HepG2 (cell line): ENCODE measurements around the gene ZNF239. TPM values are rescaled to one million over a fixed set of nuclear protein-coding genes. Genes with fewer than 3 reads are reported as not detected.

Experiments used
- ATAC-seq: fragments of 200-7000 bp; cut with Tn5 transposase; 3 replicates; pipeline ENCODE4 v1.9.1; 2020; ENCODE audit warnings: mild to moderate bottlenecking, moderate library complexity
- BruUV-seq: library from RNA; stranded (reverse); fragments of 400-500 nt; replicated peaks from 2 replicates; lab custom pipeline; 2021; lab: Mats Ljungman, UMichigan
- CTCF ChIA-PET: fragments of 300-600 bp; formaldehyde crosslinking; extraction: SDS; loops from one replicate; lab custom pipeline; 2021; ENCODE audit warnings: low total read pairs, inconsistent platforms, low intra/inter-chr PET ratio; lab: Yijun Ruan, JAX
- POLR2A ChIA-PET: fragments of 350-600 bp; sonication (Branson Sonifier 250); formaldehyde crosslinking; loops from one replicate; lab custom pipeline; 2020; ENCODE audit warnings: antibody characterized with exemption, inconsistent platforms; lab: Yijun Ruan, JAX
- DNase-seq: peaks from one replicate; pipeline ENCODE4 v3.0.0-alpha.2; 2015; ENCODE audit warnings: low spot score
- FAIRE-seq: peaks from 3 replicates; lab custom pipeline; 2011; peaks lifted over from hg19 to GRCh38; lab: Jason Lieb, UNC
- H2AFZ ChIP-seq: one replicate; pipeline ENCODE4 v1.6.1; 2011; ENCODE audit warnings: low read length, inconsistent platforms
- H3K27ac ChIP-seq: fragments of 300-600 bp; 3 replicates; pipeline ENCODE4 v1.8.0; 2011; ENCODE audit warnings: mixed run types, mild to moderate bottlenecking, mixed read lengths, low read length, inconsistent platforms; ENCODE audit not compliant: insufficient read depth; ENCODE audit errors: extremely low read length
- H3K27me3 ChIP-seq, 2 experiments: fragments of 200-600 bp in 1 of 2; 2 replicates in 1 of 2; 3 replicates in 1 of 2; pipeline versions ENCODE4 v1.6.0 to v1.8.0; 2011; ENCODE audit warnings: low read length in 2 of 2, mild to moderate bottlenecking in 2 of 2, moderate library complexity in 2 of 2, inconsistent platforms in 1 of 2; ENCODE audit not compliant: insufficient read depth in 2 of 2, control insufficient read depth in 1 of 2
- H3K36me3 ChIP-seq, 2 experiments: fragments of 200-600 bp in 1 of 2; replicated peaks in 1 of 2; 2 replicates in 1 of 2; 3 replicates in 1 of 2; pipeline versions ENCODE4 v1.5.1 to v1.8.0; 2011; ENCODE audit warnings: low read length in 2 of 2, inconsistent platforms in 1 of 2; ENCODE audit not compliant: insufficient read depth in 2 of 2, control insufficient read depth in 1 of 2
- H3K4me1 ChIP-seq: 2 replicates; pipeline ENCODE4 v1.5.1; 2012; ENCODE audit warnings: low read length, inconsistent platforms; ENCODE audit not compliant: insufficient read depth
- H3K4me2 ChIP-seq: 2 replicates; pipeline ENCODE4 v1.6.0; 2011; ENCODE audit warnings: low read depth, low read length, inconsistent platforms
- H3K4me3 ChIP-seq, 3 experiments: fragments of 200-600 bp in 1 of 3; sonication (generic), shearing (Covaris generic) in 1 of 3; replicated peaks in 1 of 3; 2 replicates each; pipeline ENCODE4 v1.5.1; 2011 to 2016; ENCODE audit warnings: low read length in 3 of 3, inconsistent platforms in 2 of 3, low read depth in 2 of 3, mild to moderate bottlenecking in 2 of 3, control low read depth in 1 of 3, mixed read lengths in 1 of 3; ENCODE audit not compliant: insufficient read depth in 1 of 3
- H3K79me2 ChIP-seq: one replicate; pipeline ENCODE4 v1.6.1; 2011; ENCODE audit warnings: low read length, inconsistent platforms; ENCODE audit not compliant: insufficient read depth
- H3K9ac ChIP-seq: 2 replicates; pipeline ENCODE4 v1.6.0; 2011; ENCODE audit warnings: mild to moderate bottlenecking, low read depth, low read length, inconsistent platforms; ENCODE audit not compliant: insufficient read depth
- H3K9me3 ChIP-seq: 2 replicates; pipeline ENCODE4 v1.5.1; 2012; ENCODE audit warnings: mild to moderate bottlenecking, low read length
- H4K20me1 ChIP-seq: 2 replicates; pipeline ENCODE4 v1.6.0; 2011; ENCODE audit warnings: inconsistent platforms, mild to moderate bottlenecking, low read length, moderate library complexity; ENCODE audit not compliant: insufficient read depth
- ETV6 ChIP-seq: sonication (generic); formaldehyde crosslinking; conservative IDR thresholded peaks from 2 replicates; pipeline ENCODE4 v1.4.0; 2020; ENCODE audit warnings: missing genetic modification reagents
- MAF1 ChIP-seq: sonication (generic); formaldehyde crosslinking; IDR thresholded peaks from 2 replicates; pipeline ENCODE4 v1.5.0; 2020; ENCODE audit warnings: missing genetic modification reagents, borderline replicate concordance
- SRSF9 ChIP-seq: fragments of 200-400 bp; formaldehyde crosslinking; IDR thresholded peaks from 2 replicates; pipeline ENCODE4 v1.6.1; 2018; ENCODE audit warnings: borderline replicate concordance, mild to moderate bottlenecking, low read depth, low read length; ENCODE audit not compliant: insufficient read depth, poor library complexity, severe bottlenecking
- ZNF10 ChIP-seq: sonication (generic); formaldehyde crosslinking; IDR thresholded peaks from 2 replicates; pipeline ENCODE4 v1.4.0; 2020; ENCODE audit warnings: mild to moderate bottlenecking, low read depth, missing genetic modification reagents, borderline replicate concordance
- ZNF274 ChIP-seq: sonication (generic); formaldehyde crosslinking; IDR thresholded peaks from 2 replicates; pipeline ENCODE4 v1.5.1; 2020; ENCODE audit warnings: mild to moderate bottlenecking, missing genetic modification reagents
- WGBS: methylation state at CpG from one replicate; pipeline ENCODE4 v1.1.6; 2017; ENCODE audit warnings: low lambda C conversion rate; 5-methylcytosine and 5-hydroxymethylcytosine counted together
- in situ Hi-C: cut with HindIII; loops from 2 replicates; pipeline ENCODE4 v1.10.0; 2017; ENCODE audit warnings: low pct_unique_long_range_greater_than_20kb; ENCODE audit not compliant: extremely low pct_ligation_motif_present
- intact Hi-C: fragments of 100-400 bp; cut with micrococcal nuclease; formaldehyde crosslinking; loops from one replicate; pipeline ENCODE4 v1.10.0; 2022; ENCODE audit not compliant: unreplicated experiment
- polyA plus RNA-seq, 8 experiments: library from polyadenylated mRNA; depleted of rRNA in 3 of 8; stranded (reverse) in 7 of 8; unstranded in 1 of 8; fragments of >200 nt; fragmentation: Illumina TruSeq in 4 of 8; extraction: Trizol in 4 of 8; gene quantifications; 2 replicates each; pipeline versions ENCODE4 v1.2.1 to v1.2.3, GENCODE V29; 2011 to 2016; ENCODE audit warnings: low read depth in 4 of 8, missing spikeins in 1 of 8, mixed read lengths in 1 of 8; ENCODE audit not compliant: insufficient read depth in 1 of 8
- total RNA-seq, 5 experiments: library from RNA; depleted of rRNA; stranded (reverse); fragments of >200 nt; fragmentation: Illumina TruSeq; extraction: Trizol; gene quantifications; 2 replicates each; pipeline ENCODE4 v1.2.3, GENCODE V29; 2016; ENCODE audit warnings: low read depth in 1 of 5

The ZNF239 gene
- total and polyA plus RNA-seq, 2 of the 13 experiments (the other 11 are each of a cell fraction or from before 2014, with no cell fraction given), result 0.05 TPM; not detected in 1

- Histone ChIP-seq H3K9ac (no peak overlapping the region), H3K4me3 (no peak overlapping the region), H3K79me2 (no peaks in the 10 kb centered on the region), H2AFZ (no peak overlapping the region), H4K20me1 (no peaks in the 10 kb centered on the region), H3K36me3 (no peaks in the 10 kb centered on the region), H3K4me2 (no peak overlapping the region), H3K27ac (no peak overlapping the region), H3K27me3 (no peaks in the 10 kb centered on the region), H3K4me1 (no peaks in the 10 kb centered on the region), H3K9me3 (peaks cover 61% of the 10 kb centered on the region)
- WGBS, result 0% methylated on average over 1 of the region's 1 CpG
- ChIA-PET POLR2A (no interaction called here), CTCF (no interaction called here)
- ATAC-seq (no peak), FAIRE-seq (no peak), DNase-seq (no peak)
- TF ChIP-seq MAF1 (no peak), SRSF9 (no peak), ETV6 (no peak), ZNF274 (CRISPR knock-in tag) (peak; percentile 98; the same call in 1 of the 2 replicates), ZNF10 (no peak)
- intact Hi-C loops (no loop called here), in situ Hi-C loops (no loop called here)
- BruUV-seq, result no TSS peak
These were observed 49.8 kb downstream of the ZNF239 start for GRCh38 chr10:43524434-43525247.

Other genes with a start within 250 kb of the ZNF239 start
- gene FXYD4, start 203.0 kb downstream of the ZNF239 start, total RNA-seq (2016; rRNA removed; fragmentation: Illumina TruSeq; extraction: Trizol), result not detected in 2 replicates
- not detected in 2 replicates for gene FXYD4, start 203.0 kb downstream of the ZNF239 start, polyA plus RNA-seq (2011; rRNA removed)
- 308 and 449 TPM in 2 replicates for gene HNRNPF, start 165.4 kb downstream of the ZNF239 start, total RNA-seq (2016; rRNA removed; fragmentation: Illumina TruSeq; extraction: Trizol)
- 166 and 177 TPM in 2 replicates for gene HNRNPF, start 165.4 kb downstream of the ZNF239 start, polyA plus RNA-seq (2011; rRNA removed)
- gene ZNF487, start 137.5 kb downstream of the ZNF239 start, total RNA-seq (2016; rRNA removed; fragmentation: Illumina TruSeq; extraction: Trizol), result 6.1 and 7.4 TPM in 2 replicates
- 6.6 and 8.8 TPM in 2 replicates for gene ZNF487, start 137.5 kb downstream of the ZNF239 start, polyA plus RNA-seq (2011; rRNA removed)
- 3.3 and 3.4 TPM in 2 replicates for gene ZNF485, start 31.8 kb upstream of the ZNF239 start, total RNA-seq (2016; rRNA removed; fragmentation: Illumina TruSeq; extraction: Trizol)
- gene ZNF485, start 31.8 kb upstream of the ZNF239 start, polyA plus RNA-seq (2011; rRNA removed), result 1.1 and 1.4 TPM in 2 replicates
- 16.9 and 18.0 TPM in 2 replicates for gene ZNF32, start 74.3 kb upstream of the ZNF239 start, total RNA-seq (2016; rRNA removed; fragmentation: Illumina TruSeq; extraction: Trizol)
- 12.5 and 12.7 TPM in 2 replicates for gene ZNF32, start 74.3 kb upstream of the ZNF239 start, polyA plus RNA-seq (2011; rRNA removed)